Renal pelvis (tissue), 3 donors: ENCODE results near the gene RIC8B. TPM values are rescaled to one million over a fixed set of nuclear protein-coding genes. Genes with fewer than 3 reads are reported as not detected.

Experiments
- polyA plus RNA-seq, 3 donors: library from polyadenylated mRNA; unstranded; fragments of 120-200 nt; gene quantifications; one replicate each; pipeline ENCODE4 v1.2.1, GENCODE V29; 2013; ENCODE audit not compliant: insufficient read length in 3 of 3

Gene RIC8B
- polyA plus RNA-seq, 3 donors, result 23.3 to 31.6 (median 25.5) TPM

Other genes with a start within 250 kb of the RIC8B start
- under 1 TPM in 2 of 3 donors, not detected in 1; 0.16 to 0.17 TPM for gene RFX4, start 191.7 kb upstream of the RIC8B start, polyA plus RNA-seq
- gene TMEM263, start 181.2 kb downstream of the RIC8B start, polyA plus RNA-seq, result 10 to 100 TPM; 66.7 to 78.7 (median 74.1) TPM
- gene MTERF2, start 212.5 kb downstream of the RIC8B start, polyA plus RNA-seq, result 10 to 100 TPM; 29.6 to 37.2 (median 33.2) TPM